ENCODE results near the gene GGN. TPM values are rescaled to one million over a fixed set of nuclear protein-coding genes. Genes with fewer than 3 reads are reported as not detected.

Gene GGN
- total and polyA plus RNA-seq, 2 donors (not counting 1 experiment from before 2014, with no cell fraction given): 0.20 to 0.50 TPM

Other genes with a start within 250 kb of the GGN start
- gene DPF1, start 163.8 kb downstream of the GGN start, total RNA-seq: 0.50 and 0.51 TPM in 2 replicates
- gene DPF1, start 163.8 kb downstream of the GGN start, polyA plus RNA-seq: 1.6 and 5.2 TPM in 2 replicates
- 2.1 and 7.1 TPM in 2 replicates for gene PPP1R14A, start 131.7 kb downstream of the GGN start, total RNA-seq
- 2.2 and 146 TPM in 2 replicates for gene PPP1R14A, start 131.7 kb downstream of the GGN start, polyA plus RNA-seq
- gene SPINT2, start 123.5 kb downstream of the GGN start, total RNA-seq: 4.5 and 8.7 TPM in 2 replicates
- gene SPINT2, start 123.5 kb downstream of the GGN start, polyA plus RNA-seq: 2.1 and 4.6 TPM in 2 replicates
- not detected in 2 replicates for gene C19orf33, start 83.8 kb downstream of the GGN start, total RNA-seq
- not detected in 2 replicates for gene C19orf33, start 83.8 kb downstream of the GGN start, polyA plus RNA-seq
- 32.6 and 73.3 TPM in 2 replicates for gene YIF1B, start 72.1 kb downstream of the GGN start, total RNA-seq
- gene YIF1B, start 72.1 kb downstream of the GGN start, polyA plus RNA-seq: 67.2 and 96.5 TPM in 2 replicates
- gene KCNK6, start 68.2 kb downstream of the GGN start, total RNA-seq: 1.8 and 3.0 TPM in 2 replicates
- gene KCNK6, start 68.2 kb downstream of the GGN start, polyA plus RNA-seq: 4.0 and 48.1 TPM in 2 replicates
- gene CATSPERG, start 52.2 kb downstream of the GGN start, total RNA-seq: 1.3 and 2.0 TPM in 2 replicates
- gene CATSPERG, start 52.2 kb downstream of the GGN start, polyA plus RNA-seq: 0.16 and 0.43 TPM in 2 replicates
- 190 and 217 TPM in 2 replicates for gene PSMD8, start 13.5 kb downstream of the GGN start, total RNA-seq
- 287 and 366 TPM in 2 replicates for gene PSMD8, start 13.5 kb downstream of the GGN start, polyA plus RNA-seq
- 0.77 and 1.5 TPM in 2 replicates for gene SPRED3, start 663 bp upstream of the GGN start, total RNA-seq
- gene SPRED3, start 663 bp upstream of the GGN start, polyA plus RNA-seq: 2.0 and 4.8 TPM in 2 replicates
- 8.5 and 10.6 TPM in 2 replicates for gene FAM98C, start 15.1 kb upstream of the GGN start, total RNA-seq
- gene FAM98C, start 15.1 kb upstream of the GGN start, polyA plus RNA-seq: 4.5 and 4.9 TPM in 2 replicates
- gene RASGRP4, start 38.2 kb upstream of the GGN start, total RNA-seq: not detected in 2 replicates
- gene RASGRP4, start 38.2 kb upstream of the GGN start, polyA plus RNA-seq: not detected in 2 replicates
- gene RYR1, start 45.7 kb upstream of the GGN start, total RNA-seq: under 0.01 and 0.26 TPM in 2 replicates
- gene RYR1, start 45.7 kb upstream of the GGN start, polyA plus RNA-seq: under 0.01 and 0.09 TPM in 2 replicates
- under 0.01 and 0.17 TPM in 2 replicates for gene MAP4K1, start 229.9 kb upstream of the GGN start, total RNA-seq
- gene MAP4K1, start 229.9 kb upstream of the GGN start, polyA plus RNA-seq: 0.09 and 0.12 TPM in 2 replicates
- gene EIF3K, start 231.2 kb upstream of the GGN start, total RNA-seq: 198 and 334 TPM in 2 replicates
- gene EIF3K, start 231.2 kb upstream of the GGN start, polyA plus RNA-seq: 171 and 280 TPM in 2 replicates

Data from fibroblast of lung (primary cell).